HPDE6-E6E7 (cell line): Measurements from ENCODE around the gene CMIP.
"Not testable (repeated sequence)": the region's sequence is repeated elsewhere in the genome, so short reads cannot be mapped to it uniquely, and the experiment has no call there.

Experiments used
- DNase-seq: peaks from one replicate; pipeline ENCODE4 v3.0.0; 2011; ENCODE audit warnings: missing footprints; ENCODE audit errors: extremely low spot score

CMIP gene

DNA sequence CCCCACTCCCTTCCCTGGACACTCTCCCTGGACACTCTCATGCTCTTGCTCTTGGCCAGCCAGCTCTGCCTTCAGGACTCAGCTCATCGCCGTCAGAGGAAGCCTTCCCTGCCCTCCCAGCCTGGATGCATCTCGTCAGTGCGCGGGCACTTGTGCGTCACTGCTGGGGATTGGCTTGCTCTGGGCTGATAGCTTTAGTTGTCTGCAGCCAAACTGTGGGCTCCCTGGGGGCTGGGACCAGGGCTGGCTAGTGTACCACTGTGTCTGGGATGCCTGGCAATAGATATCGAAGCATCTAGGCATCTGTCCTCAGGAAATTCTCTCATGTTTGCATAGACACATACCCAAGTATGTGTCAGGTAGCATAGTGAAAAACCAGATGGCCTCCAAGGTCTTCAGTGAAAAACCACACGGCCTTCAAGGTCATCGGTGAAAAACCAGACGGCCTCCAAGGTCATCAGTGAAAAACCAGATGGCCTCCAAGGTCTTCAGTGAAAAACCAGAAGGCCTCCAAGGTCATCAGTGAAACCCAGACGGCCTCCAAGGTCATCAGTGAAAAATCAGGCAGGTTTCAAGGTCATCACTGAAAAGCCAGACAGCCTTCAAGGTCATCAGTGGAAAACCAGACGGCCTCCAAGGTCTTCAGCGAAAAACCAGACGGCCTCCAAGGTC, 72.0 kb downstream of the CMIP start:
- DNase-seq = no peak

DNA sequence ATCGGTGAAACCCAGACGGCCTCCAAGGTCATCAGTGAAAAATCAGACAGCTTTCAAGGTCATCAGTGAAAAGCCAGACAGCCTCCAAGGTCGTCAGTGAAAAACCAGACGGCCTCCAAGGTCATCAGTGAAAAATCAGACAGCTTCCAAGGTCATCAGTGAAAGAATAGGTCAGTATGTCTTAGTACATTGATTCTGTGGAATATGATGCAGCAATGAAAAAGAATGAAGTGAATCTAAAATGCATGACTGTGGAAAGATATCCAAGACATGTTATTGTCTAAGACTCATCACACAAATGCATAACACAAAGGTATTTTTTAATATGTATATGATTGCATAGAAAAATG, 72.5 kb downstream of the CMIP start:
- DNase-seq = no peak

DNA sequence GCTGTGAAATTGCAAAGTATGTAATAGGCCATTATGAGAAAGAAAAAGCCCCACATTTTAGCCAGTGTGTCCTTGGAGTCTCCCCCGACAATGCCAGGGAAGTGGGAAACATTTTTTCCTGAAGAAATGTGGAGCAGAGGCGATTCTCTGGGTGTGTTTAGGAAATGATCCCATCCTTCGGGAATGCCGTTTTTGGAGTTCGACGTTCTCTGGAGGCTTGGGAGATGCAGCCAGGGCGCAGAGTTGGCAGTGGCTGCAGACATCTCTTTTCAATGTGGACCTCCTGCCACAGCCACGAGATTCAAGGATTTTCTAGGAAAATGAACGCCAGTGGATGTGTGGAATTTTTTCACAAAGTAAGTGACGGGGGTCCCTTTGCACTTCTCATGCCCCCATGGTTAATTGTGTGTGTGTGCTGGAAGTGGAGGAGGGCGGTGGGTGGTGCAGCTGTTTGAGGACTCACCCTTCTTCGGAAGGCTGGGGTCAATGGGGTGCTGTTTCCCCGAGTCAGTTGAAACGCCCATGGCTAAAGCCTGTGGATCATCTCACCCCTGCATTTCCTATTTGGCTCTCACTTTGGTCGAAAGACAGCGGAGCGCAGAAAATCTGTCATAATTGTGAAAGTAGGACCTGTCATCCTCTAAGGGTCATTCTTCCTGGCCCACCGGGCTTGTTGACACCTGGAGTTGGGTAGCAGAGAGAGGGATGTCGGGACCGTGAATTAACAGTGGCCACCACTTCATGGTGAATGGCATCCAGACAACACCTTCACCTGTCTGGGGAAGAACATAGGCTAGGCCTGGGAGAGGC, 73.2 kb downstream of the CMIP start:
- DNase-seq = no peak

DNA sequence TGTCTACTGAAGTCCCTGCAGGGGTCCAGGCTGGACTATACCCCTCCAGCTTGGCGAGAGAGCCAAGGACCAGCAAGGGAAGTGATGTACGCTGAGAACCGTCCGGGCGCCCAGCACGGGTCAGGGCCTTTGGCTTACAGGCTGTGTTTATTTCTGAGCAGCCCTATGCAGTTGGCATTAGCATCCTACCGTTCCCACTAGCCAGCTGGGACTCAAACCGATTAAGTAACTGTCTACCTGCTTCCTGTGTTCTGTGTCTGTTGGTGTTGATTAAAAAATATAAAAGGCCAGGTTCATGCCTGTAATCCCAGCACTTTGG, 73.8 kb downstream of the CMIP start:
- DNase-seq = no peak

DNA sequence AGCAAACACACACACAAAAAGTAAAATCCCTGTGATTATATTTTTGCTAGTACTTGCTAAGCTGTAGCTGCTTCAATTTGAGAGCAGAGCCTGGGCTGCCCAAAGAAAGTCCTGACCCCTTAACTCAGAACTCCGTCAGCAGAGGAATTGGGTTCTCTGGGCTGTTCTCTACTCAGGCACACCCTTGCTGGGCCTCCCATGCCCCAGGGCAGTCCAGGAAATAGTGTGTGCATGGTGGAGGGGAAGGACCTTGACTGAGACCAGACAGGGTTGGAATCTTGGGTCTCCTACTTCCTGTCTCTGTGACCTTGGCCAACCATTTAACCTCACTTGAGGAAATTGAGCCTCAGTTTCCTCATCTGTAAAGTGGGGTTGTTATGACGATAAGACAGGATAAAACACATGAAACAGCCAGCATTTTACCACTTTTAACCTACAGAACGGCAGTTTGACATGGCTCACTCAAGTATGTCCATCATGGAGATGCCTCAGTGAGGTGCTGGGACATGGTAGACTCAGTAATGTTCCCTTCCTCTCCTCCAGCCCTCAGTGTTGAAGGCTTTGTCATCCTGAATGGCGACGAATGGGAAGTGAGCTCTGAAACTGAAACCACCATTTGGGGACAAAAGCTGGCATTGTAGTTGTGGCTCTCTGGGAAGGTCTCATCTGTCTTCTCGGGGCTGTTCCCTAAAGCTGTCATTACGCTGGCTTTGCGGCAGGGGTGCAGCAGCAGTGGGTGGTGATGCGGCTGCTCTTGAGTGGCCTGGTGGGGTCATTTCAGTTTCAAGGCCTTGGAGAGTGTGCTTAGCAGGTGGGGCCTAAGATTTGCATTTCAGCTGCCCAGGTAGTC, 74.9 kb downstream of the CMIP start:
- DNase-seq = no peak

DNA sequence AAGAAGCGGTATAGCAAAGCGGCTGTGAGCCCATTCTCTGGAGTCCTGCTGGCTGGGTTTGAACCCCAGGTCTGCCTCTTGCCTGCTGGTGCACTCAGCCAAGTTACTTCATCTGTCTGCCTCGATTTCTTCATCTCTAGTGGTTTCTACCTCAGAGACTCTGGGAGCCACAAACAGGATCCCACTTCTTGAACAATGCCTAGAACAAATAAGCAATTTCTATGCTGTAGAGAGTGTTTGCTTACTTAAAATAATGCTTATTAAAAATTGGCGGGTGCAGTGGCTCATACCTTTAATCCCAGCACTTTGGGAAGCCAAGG, 75.5 kb downstream of the CMIP start:
- DNase-seq = no peak

DNA sequence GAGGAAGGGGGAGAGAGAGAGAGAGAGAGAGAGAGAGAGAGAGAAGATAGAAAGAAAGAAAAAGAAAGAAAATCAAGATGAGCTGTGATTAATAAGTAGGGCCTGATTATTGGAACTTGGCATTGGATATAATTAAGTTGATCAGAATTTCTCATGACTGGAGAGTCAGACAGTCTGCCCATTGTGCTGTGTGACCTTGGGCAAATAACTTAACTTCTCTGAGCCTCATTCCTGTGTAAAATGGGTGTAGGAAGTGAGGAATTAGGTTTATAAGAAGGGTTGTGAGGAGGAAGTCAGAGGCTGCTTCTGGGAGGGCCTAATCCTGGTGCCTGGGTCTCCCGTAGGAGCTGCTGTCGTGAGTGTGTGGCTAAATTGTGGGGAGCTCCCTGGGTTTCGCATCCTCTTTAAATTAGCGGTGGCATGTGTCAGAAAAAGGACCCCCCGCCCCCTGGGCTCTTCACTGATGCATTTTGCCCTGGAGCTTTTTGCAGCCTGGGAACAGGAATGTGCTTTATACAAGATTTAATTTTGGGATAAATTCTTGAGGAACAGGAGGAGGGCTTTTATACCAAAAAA, 76.0 kb downstream of the CMIP start:
- no peak for DNase-seq

DNA sequence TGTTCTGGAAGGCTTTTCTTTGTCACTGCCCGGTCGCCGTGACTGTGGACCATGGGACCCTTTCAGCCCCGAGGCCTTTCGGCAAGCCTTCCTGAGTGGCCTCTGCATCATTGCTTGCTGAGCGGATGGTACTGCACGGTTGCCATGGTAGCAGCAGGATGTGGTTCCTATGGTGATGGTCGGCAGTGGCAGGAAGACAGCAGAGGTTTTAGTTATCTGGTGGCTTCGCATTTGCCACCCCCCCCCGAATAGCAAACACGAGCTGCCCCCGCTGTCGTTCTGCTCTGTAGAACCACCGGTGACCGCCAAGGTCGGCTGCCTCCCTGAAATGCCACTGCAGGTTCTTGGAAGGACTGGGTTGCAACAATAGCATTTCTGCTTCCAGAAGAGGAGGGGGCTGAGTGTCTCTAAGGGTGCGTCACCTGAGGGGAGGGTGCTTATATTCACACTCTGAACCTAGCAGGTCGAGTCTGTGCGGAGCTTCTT, 76.6 kb downstream of the CMIP start:
- no peak for DNase-seq

DNA sequence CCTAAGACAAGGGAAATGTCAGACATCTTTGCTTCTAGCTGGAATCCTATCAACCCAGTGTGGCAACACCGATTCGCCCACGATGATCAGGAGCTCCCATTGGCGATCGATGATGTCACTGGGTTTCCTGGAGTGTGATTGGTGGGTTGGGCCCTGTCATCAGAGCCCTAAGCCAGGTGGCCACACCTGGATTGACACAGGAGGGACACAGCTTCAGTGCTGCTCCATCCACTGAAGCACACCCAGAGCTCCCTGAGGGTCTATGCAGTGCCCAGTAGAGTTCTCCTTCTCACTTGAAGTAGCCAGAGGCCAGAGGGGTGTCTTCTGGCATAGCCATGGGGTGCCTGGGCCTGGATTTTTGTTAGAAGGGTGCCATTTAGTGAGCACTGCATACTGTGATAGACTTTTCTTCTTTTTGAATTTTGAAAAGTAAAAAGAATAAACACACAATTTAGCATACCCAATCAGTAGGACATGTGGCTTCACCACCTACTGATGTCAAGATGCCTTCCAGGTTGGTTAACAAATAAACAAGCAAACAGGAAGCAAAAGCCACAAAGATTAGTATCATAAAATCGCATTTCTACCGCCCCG, 77.6 kb downstream of the CMIP start:
- DNase-seq = peak; percentile 58

DNA sequence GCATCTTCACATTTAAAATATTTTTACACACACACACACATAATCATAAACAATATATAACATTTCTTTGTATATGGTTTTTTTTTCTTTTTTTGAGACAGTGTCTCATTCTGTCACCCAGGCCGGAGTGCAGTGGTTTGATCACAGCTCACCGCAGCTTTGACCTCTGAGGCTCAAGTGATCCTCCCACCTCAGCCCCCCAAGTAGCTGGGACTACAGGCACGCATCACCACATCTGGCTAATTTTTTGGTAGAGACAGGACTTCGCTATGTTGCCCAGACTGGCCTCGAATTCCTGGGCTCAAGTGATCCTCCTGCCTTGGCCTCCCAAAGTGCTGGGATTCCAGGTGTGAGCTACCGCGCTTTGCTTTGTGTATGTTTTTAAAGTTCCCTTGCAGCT, 78.2 kb downstream of the CMIP start:
- not testable (repeated sequence) for DNase-seq

DNA sequence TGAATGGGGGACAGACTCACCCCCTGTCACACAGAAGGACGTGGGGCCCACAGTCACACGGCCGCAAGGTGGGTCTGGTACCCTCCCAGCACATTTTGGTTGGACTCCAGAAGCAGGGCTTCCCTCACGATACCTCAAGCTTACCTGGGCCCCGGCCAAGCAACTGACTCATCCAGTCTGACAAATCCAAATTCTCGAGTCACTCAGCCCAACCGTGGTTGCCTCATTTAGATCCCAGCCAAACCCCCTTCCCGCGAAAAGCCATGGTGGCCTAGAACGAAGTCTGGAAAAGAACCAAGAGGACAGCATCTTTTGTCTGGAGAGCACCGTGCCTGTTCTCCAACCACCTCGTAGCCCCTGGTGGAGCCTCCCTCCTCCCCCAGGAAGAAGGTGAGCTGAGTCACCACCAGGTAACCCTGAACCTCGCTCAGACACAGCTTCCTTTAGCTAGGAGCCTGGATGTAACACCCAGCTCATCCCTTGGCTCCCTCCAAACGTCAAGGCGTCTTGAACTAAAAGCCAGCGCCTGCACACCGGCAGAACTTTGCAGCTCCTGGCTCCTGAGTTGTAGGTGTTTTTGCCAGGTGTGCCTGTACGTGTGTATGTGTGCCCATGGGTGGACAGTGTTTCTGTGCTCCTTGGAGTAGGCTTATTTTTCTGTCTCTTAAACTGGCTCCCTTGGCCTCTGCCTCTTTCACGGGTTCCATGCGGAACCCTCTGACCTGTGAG, 78.9 kb downstream of the CMIP start:
- DNase-seq = peak; percentile 88

DNA sequence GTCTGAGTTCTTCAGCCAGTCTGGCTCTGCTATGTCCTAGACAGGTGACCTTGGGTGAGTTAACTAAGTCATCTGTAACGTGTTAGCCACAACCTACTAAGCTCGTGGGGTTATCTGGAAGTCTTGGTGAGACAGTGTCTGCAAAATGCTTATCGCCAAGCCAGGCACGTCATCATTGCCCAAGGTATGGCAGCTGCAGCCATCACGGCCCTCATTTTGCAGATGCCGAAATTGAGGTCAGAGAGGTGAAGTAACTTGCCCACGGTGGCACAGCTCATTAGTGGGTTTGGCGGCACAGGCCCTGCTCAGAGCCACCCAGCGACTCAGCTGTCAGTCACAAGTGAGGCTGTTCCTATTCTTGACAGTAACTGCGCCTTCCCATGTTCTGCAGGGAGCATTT, 79.8 kb downstream of the CMIP start:
- DNase-seq = no peak

DNA sequence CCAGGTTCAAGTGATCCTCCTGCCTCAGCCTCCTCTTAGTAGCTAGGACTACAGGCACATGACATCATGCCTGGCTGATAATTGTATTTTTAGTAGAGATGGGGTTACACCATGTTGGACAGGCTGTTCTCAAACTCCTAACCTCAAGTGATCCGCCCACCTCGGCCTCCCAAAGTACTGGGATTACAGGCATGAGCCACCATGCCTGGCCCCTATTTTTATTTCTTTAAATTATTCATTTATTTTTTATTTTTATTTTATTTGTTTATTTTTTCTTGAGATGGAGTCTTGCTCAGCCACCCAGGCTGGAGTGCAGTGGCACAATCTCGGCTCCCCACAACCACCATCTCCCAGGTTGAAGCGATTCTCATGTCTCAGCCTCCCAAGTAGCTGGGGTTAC, 80.3 kb downstream of the CMIP start:
- DNase-seq = not testable (repeated sequence)

DNA sequence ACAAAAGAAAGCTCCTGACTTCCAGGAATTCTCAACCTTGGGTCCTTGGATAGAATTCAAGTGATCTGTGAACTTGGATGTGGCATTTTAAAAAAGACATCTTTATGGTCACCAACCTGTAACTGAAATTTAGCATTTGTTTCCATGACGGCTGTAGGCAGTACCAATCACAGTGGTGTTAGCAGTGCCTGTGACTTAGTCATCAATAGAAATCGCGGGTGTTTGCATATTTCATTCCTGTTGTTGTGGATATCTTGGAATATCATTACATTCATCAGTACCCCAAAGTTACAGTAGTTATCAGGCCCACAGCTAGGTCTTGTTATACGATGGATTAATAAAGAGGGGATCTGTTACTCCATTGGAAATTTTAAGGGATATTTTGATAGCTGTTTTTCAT, 81.6 kb downstream of the CMIP start:
- DNase-seq = no peak

DNA sequence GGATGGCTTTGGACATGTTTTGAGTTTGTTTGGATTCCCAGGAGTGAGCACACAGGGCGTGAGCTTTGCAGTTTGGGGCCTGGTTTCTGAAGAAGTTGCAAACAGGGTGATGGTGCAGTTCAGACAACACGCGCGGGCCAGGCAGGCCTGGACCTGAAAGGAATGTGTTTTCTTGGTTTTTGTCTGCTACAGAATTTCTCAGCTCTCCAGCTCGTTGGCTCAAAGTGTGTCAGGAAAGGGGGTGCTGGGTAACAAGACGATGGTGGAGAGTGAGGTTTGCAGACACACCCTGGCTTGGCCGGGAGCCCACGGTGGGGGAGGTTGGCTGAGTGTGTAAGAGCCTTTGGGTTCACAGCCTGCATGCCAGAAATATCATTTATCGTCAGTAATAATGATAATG, 82.3 kb downstream of the CMIP start:
- peak; percentile 86 for DNase-seq

DNA sequence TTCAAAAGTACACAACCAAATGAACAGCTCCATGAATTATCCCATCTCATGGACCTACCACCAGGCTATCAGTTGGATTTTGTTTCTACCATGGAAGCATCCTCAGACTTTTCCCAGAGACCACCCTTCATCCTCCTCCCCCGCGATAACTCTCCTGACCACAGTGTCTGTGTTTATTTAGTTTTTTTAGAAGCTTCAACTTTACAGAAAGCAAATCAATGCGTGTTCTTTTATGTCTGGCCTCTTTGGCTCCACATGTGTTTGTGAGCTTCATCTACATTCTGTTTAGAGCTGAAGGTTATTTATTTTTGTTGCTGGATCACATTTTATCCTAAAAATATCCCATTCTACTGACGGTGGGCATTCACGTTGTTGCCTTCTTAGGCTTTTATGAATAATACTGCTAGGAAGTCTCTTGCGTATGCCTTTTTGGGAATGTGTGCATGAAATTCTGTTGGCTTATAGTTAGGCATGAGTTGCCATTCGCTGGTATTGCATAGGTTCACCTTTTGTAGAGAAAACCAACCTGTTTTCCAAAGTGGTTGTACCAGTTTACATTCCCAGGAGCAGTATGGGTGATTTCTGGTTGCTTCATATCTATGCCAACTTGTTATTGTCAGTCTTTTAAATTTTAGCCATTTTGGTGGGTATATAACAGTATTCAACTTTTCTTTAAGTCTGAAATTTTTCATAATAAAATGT, 83.0 kb downstream of the CMIP start:
- no peak for DNase-seq

DNA sequence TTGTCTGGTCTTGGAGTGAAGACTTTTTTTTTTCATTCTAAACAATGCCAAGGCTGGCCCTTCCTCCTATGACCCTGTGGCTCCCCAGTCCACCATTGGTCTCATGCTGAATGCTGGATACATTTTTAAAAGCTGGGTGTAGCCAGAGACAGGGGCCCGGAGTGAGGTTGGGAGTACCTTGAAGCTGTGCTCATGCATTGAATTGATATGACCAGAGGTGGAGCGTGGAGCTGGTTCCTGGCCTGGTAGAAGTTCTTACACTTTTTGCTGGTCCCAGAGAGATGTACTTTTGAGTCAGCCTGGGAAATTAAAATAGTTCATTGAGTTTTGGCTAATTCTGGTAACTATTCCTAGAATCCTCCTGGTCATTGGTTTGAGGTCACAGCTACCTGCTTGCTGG, 83.6 kb downstream of the CMIP start:
- DNase-seq = no peak

DNA sequence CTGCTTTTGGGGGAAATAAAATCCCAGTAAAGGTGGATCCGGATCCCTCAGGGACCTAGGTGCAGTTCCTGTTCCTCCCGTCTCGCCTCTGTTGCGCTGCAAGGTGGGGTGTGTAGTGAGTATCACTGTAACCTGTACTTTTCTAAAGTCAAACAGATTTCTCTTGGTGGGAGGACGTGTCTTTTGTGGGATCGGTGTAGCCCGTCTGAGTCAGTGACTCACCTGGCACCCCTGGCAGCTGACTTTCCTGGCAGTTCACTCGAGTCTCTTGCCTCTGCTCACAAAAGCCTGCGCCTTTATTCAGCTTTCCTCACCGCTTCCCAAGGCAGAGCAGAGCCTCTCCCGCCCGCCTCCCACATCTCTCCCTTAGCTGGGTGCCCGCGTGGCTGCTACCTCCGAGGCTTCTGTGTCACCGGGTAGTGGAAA, 85.7 kb downstream of the CMIP start:
- peak; percentile 86 for DNase-seq

DNA sequence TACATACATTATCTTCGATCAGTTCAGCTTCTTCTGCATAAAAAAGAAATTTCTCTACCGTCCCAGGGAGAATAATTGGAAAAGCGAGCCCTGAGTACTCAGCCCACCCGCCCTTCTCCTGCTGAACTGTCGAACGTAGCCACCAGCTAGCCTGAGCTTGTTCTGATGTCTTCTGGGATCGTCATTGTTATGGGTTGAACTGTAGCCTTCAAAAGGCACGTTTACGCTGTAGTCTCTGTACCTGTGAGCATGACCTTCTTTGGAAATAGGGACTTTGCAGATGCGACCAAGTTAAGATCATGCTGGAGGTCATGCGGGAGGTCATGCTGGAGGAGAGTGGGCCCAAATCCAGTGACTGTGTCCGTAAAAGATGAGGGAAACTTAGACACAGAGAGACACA, 86.2 kb downstream of the CMIP start:
- no peak for DNase-seq

DNA sequence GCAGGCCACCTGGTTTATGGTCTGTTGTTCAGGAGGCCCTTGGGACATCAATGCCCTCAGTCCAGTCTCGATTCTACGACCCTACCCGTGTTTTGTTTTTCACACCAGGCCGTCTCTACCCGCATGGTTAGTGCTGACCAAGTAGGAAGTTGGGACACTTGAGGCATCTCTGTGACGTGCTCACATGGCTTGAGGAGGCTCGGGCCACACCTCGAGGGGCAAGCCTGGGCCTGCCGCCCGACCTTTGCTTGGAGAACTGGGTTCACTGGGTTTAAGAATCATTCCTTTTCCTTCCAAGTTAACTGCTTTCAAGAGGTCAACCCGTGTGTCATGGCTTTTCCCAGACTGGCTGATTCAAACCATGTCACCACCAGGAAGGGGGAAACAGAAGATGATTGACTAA, 86.8 kb downstream of the CMIP start:
- DNase-seq = peak; percentile 93
